AG09309 (cell line): Measurements from ENCODE around the gene CEMIP.

Experiments
- DNase-seq: peaks from one replicate; pipeline ENCODE4 v3.0.0-alpha.2; 2010; ENCODE audit warnings: low read depth
- H3K4me3 ChIP-seq: 2 replicates; pipeline ENCODE4 v1.5.1; 2011; ENCODE audit warnings: mild to moderate bottlenecking, low read depth, low read length, moderate library complexity; ENCODE audit not compliant: control insufficient read depth
- TF ChIP-seq, protein P1 (sequence below): IDR thresholded peaks from 2 replicates; pipeline ENCODE4 v1.5.1; 2011; ENCODE audit warnings: mild to moderate bottlenecking, low read depth, low read length, inconsistent platforms; ENCODE audit not compliant: insufficient read depth, control insufficient read depth; ENCODE audit errors: missing control alignments

The CEMIP gene

DNA sequence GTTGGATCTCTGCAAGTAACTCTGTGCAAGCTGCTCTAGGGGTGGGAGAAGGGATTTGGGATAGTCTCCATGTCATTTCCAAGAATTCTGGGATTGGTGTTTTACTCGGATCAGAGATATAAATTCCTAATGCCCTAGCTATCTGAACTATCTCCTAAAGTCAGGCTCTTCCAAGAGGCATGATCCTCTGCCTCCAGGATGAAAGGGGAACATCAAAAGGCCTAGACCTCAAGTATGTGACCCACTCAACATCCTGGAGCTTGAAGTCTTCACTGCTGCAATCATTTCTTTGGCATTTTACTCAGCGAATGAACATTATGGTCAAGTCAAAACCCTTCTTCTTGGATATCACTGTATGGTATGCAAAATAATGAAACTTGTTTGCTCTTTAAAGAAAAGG lies 104.5 kb downstream of the CEMIP start:
- TF ChIP-seq, protein P1, sequence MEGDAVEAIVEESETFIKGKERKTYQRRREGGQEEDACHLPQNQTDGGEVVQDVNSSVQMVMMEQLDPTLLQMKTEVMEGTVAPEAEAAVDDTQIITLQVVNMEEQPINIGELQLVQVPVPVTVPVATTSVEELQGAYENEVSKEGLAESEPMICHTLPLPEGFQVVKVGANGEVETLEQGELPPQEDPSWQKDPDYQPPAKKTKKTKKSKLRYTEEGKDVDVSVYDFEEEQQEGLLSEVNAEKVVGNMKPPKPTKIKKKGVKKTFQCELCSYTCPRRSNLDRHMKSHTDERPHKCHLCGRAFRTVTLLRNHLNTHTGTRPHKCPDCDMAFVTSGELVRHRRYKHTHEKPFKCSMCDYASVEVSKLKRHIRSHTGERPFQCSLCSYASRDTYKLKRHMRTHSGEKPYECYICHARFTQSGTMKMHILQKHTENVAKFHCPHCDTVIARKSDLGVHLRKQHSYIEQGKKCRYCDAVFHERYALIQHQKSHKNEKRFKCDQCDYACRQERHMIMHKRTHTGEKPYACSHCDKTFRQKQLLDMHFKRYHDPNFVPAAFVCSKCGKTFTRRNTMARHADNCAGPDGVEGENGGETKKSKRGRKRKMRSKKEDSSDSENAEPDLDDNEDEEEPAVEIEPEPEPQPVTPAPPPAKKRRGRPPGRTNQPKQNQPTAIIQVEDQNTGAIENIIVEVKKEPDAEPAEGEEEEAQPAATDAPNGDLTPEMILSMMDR: no peak
- no peak overlapping the region for H3K4me3 ChIP-seq
- no peak for DNase-seq

DNA sequence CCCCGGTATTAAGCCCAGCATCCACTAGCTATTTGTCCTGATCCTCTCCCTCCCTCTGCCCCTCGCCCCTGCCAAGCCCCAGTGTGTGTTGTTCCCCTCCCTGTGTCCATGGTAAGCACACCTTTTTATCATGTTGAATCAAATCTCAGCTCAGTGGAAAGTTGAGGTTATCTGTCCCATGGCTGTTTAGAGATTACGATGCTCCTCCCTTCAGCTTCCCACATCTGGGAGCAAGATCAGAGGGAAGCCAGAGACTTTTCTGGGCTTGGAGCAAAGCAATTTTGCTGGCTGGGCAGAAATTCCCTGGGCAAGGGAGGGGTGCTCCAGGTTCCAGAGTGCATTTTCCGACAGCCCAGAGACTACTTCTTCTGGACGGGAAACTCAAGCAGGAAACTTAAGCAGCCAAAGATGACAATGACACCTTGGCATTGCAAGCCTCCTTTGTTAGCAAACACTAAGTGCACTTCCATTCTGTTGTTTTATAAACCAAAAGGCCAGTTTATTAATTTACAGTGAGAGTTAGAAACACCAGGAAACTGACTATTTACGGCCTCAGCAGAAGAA lies 105.9 kb downstream of the CEMIP start:
- TF ChIP-seq, protein P1: no peak
- H3K4me3 ChIP-seq: no peak overlapping the region
- no peak for DNase-seq

DNA sequence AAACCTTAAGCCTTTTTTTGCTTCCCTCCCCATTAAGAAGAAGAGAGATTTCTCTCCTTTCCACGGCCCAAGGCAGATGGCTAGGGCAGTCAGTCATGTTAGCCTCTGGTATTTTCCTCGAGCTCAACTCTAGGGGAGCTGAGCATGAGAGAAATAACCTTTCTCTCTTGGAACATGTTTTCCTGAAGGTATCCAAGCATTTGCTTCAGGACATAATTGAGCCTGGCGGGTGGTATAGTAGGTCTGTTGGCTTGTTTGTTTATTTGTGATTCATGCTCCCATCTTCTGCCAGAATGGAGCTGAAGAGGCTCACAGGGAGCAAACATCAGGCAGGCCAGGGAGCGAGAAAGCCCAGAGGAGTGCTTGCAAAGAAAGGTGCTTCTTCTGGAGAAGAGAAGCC lies 108.0 kb downstream of the CEMIP start:
- H3K4me3 ChIP-seq: no peak overlapping the region
- TF ChIP-seq, protein P1: no peak
- DNase-seq: no peak

DNA sequence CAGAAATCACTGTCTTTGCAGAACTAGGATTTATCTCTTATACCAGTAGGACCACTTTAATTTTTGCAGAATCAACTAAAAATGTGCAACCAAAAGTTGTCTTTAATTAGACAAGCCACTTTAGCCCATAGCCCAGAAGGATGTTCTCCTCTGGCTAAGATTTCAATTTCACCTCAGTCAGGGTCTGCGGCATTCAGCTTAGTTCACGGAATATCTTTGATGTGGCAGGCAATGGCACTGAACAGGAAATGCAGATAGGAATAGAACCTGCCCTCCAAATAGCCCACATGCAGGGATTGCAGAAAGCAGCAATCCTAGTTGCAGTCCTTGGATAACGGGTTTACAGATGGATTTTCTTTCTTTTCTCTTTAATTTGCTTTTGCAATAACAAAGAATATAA lies 109.7 kb downstream of the CEMIP start:
- DNase-seq: no peak
- TF ChIP-seq, protein P1: no peak
- no peak overlapping the region for H3K4me3 ChIP-seq

DNA sequence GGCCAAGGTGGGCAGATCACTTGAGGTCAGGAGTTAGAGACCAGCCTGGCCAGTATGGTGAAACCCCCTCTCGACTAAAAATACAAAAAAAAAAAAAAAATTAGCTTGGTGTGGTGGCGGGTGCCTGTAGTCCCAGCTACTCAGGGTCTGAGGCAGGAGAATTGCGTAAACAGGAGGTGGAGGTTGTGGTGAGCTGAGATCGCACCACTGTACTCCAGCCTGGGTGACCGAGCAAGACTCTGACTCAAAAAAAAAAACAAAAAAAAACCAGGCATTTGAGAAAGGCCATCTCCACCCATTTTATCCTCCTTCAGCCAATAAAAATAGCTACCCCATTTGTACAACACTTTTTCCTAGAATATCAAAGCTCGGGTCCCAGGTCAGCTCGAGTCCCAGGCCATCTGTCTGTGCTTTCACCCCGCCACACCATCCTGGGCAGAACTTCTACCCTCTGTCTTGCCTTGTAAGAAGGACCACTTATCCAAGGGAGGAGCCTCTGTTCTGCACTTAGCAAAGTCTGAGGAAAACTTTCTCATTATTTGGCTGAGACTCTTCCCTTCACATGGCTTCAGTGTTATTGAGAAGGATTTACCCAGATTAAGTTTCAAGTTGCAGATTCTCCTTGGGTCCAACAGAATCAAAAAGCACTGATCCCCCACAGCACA lies 111.3 kb downstream of the CEMIP start:
- TF ChIP-seq, protein P1: no peak
- DNase-seq: no peak
- no peak overlapping the region for H3K4me3 ChIP-seq

DNA sequence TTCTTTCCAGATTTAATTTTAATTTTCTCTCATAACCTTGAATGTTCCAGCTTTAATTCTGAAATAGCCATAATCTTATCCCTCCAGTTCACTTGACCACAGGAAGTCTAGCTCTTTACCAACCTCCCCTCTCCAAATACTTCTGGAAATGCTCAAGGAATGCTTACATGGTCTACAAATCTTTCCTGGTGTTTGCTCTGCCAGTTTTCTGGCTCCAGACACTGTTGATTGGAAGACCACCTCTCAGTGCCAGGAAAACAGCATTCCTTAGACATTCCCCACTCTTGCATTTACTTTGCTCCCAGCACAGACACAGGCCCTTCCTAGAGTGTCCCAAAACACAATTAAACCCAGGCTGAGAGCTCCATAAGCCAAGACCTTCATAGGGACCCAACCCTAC lies 111.8 kb downstream of the CEMIP start:
- TF ChIP-seq, protein P1: no peak
- H3K4me3 ChIP-seq: no peak overlapping the region
- no peak for DNase-seq
